ENCODE data around the gene NCOA7. TPM values are rescaled to one million over a fixed set of nuclear protein-coding genes. Genes with fewer than 3 reads are reported as not detected.

Gene NCOA7
- total RNA-seq, 1 donor from 2014 or later, result 11.2 TPM

DNA sequence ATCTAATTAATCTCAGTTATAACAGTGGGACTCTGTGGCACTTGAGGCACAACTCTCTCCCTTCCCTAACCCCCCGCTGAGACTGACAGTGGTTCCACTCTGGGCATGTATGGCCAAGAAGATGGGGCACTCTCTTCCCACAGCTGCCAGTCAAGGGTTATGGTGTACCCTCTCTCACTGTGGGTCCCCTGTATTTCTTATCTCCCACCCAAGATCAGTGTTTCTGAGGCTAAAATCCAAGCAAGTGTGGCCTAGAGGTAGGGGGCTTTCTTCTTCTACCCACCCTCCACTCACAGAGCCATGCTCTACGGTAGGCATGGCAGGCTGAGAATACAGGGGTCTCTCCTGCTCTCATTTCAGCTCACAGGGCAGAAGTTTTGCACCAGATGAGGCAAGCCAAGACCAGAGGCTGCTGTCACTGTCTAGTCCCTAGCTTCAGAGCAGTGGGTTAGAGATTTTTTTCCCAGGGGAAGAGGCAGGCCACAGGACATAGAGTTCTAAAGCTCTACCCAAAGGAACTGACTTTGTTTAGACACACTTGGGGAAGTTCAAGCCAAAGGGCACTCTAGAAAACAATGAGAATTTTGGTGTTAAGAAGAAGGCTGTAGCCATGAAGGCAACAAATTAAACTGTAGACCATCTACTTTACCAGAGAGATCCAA lies 134.1 kb downstream of the NCOA7 start:
- no peaks in the 10 kb centered on the region for H3K9me3 Mint-ChIP-seq
- H3K27ac Mint-ChIP-seq (ENCODE audit: unreplicated experiment), result no peak overlapping the region
- TF ChIP-seq, protein P1, sequence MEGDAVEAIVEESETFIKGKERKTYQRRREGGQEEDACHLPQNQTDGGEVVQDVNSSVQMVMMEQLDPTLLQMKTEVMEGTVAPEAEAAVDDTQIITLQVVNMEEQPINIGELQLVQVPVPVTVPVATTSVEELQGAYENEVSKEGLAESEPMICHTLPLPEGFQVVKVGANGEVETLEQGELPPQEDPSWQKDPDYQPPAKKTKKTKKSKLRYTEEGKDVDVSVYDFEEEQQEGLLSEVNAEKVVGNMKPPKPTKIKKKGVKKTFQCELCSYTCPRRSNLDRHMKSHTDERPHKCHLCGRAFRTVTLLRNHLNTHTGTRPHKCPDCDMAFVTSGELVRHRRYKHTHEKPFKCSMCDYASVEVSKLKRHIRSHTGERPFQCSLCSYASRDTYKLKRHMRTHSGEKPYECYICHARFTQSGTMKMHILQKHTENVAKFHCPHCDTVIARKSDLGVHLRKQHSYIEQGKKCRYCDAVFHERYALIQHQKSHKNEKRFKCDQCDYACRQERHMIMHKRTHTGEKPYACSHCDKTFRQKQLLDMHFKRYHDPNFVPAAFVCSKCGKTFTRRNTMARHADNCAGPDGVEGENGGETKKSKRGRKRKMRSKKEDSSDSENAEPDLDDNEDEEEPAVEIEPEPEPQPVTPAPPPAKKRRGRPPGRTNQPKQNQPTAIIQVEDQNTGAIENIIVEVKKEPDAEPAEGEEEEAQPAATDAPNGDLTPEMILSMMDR (conservative IDR thresholded peaks at IDR 0.05), result no peak
- no peak overlapping the region for H3K4me3 Mint-ChIP-seq
- no peaks in the 10 kb centered on the region for H3K27me3 Mint-ChIP-seq (ENCODE audit: low read depth)
- no peak for DNase-seq (ENCODE audit: low read depth, low spot score)
- H3K36me3 Mint-ChIP-seq (ENCODE audit: low read depth), result no peaks in the 10 kb centered on the region
- no peaks in the 10 kb centered on the region for H3K4me1 Mint-ChIP-seq

DNA sequence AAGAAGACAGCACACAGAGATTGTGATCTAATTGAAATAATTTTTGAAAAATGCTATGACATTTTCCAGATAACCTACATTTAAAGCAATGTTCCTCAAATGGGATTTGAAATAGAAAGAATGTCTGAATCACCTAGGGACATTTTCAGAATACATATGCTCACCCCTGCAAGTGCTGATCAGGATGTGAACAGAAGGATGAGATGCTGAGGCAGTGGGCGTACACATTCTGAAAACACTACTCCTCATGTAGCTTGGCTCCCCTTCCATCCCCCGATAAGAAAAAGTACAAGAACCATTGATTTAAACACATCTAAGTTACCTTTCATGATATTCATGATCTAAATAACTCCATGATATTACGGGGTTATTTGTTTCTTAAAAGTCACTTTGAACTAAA lies 136.0 kb downstream of the NCOA7 start:
- H3K9me3 Mint-ChIP-seq, result no peaks in the 10 kb centered on the region
- H3K27ac Mint-ChIP-seq (ENCODE audit: unreplicated experiment), result no peak overlapping the region

DNA sequence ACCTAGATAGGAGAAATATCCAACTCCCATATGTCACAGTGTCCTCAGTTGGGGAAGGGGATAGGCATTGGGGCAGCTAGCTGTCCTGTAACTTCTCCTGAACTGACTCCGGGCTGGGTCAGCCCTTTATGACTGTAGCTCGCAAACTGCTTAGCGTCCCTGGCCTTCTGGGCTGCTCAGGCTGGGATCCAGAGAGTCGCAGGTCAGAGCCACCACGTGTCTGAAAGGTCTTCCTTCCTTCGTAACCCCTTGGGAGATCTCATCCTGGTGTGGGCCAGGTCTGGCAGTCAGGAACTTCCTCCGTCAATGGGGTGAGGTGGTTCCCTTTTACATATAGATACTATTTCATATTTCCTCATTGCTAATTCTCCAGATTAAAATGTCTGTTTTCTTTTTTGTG lies 137.0 kb downstream of the NCOA7 start:
- no peak overlapping the region for H3K4me3 Mint-ChIP-seq

More for the DNA sequence above, 136.0 kb downstream of the NCOA7 start:
- Mint-ChIP-seq H3K36me3 (ENCODE audit: low read depth) (peaks cover 4% of the 10 kb centered on the region), H3K27me3 (ENCODE audit: low read depth) (no peaks in the 10 kb centered on the region), H3K4me1 (no peaks in the 10 kb centered on the region), H3K4me3 (no peak overlapping the region)
- no peak for DNase-seq (ENCODE audit: low read depth, low spot score)
- TF ChIP-seq, protein P1 (conservative IDR thresholded peaks at IDR 0.05), result no peak

DNA sequence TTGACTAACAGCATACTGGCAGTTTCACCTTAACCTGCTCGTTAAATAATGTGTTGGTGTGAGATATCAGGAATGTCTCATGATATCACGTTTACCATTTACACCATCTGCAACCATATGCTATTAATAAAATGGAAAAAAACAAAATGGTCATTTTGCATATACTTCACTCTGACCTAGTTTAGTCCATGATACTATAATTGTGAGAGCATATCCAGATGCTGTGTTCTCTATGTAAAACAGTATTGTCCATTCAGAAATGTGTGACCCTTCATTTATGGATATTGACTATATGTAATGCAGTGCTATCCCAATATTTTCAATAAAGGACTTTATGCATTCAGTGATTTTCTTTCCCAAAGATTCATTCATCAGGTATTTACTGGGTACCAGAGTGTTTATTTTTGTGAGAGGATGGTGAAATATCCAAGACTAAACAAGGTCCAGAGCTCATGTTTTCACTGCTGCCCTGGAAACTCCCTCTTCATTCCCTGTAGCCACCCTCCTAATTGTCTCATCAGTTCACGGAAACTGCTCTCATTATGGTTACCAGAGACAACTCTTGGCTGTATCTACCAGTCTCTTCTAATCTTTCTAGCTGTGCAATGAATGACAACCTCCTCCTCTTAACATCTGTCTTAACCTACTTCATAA lies 140.1 kb downstream of the NCOA7 start:
- no peak for DNase-seq (ENCODE audit: low read depth, low spot score)
- Mint-ChIP-seq H3K9me3 (no peaks in the 10 kb centered on the region), H3K27ac (ENCODE audit: unreplicated experiment) (no peak overlapping the region), H3K4me3 (no peak overlapping the region), H3K4me1 (no peaks in the 10 kb centered on the region), H3K36me3 (ENCODE audit: low read depth) (peaks cover 4% of the 10 kb centered on the region), H3K27me3 (ENCODE audit: low read depth) (no peaks in the 10 kb centered on the region)
- TF ChIP-seq, protein P1 (conservative IDR thresholded peaks at IDR 0.05), result no peak

More for the DNA sequence above, 137.0 kb downstream of the NCOA7 start:
- Mint-ChIP-seq H3K36me3 (ENCODE audit: low read depth) (peaks cover 4% of the 10 kb centered on the region), H3K27ac (ENCODE audit: unreplicated experiment) (no peak overlapping the region), H3K27me3 (ENCODE audit: low read depth) (no peaks in the 10 kb centered on the region), H3K9me3 (no peaks in the 10 kb centered on the region), H3K4me1 (no peaks in the 10 kb centered on the region)
- TF ChIP-seq, protein P1 (conservative IDR thresholded peaks at IDR 0.05), result no peak
- no peak for DNase-seq (ENCODE audit: low read depth, low spot score)

DNA sequence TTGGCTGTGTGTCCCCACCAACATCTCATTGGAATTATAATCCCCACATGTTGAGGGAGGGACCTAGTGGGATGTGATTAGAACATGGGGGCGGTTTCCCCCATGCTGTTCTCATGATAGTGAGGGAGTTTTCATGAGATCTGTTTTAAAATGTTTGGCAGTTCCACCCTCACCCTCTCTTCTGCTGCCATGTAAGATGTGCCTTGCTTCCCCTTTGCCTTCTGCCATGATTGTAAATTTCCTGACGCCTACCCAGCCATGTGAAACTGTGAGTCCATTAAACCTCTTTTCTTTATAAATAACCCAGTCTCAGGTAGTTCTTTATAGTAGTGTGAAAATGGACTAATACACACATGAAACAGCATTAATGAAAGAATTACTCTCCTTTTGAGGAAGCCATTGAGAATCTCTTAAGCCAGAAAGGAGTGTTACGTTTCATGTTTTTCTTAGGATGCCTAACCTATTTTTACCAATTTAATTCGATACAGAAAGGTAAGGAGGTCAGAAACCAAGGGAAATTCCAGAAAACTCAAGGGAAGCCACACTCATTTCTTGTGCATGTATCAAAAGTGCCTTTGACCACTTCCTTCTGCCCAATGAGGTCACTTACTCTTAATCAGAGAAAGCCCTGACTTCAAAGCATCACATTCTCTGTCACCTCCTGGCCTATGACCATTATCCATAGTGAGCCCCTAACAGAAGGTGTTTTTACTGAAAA lies 141.1 kb downstream of the NCOA7 start:
- H3K27me3 Mint-ChIP-seq (ENCODE audit: low read depth), result no peaks in the 10 kb centered on the region
- TF ChIP-seq, protein P1 (conservative IDR thresholded peaks at IDR 0.05), result no peak
- H3K4me3 Mint-ChIP-seq, result no peak overlapping the region
- H3K4me1 Mint-ChIP-seq, result no peaks in the 10 kb centered on the region
- H3K36me3 Mint-ChIP-seq (ENCODE audit: low read depth), result peaks cover 4% of the 10 kb centered on the region
- no peak for DNase-seq (ENCODE audit: low read depth, low spot score)
- H3K27ac Mint-ChIP-seq (ENCODE audit: unreplicated experiment), result no peak overlapping the region
- H3K9me3 Mint-ChIP-seq, result no peaks in the 10 kb centered on the region
